HG02588 (cell line): ENCODE measurements around the gene ATP5IF1.
A peak's percentile ranks its signal among the peaks of the same experiment; 100 is the strongest.

Experiments
- ATAC-seq: cut with Tn5 transposase; IDR thresholded peaks from one replicate; pipeline ENCODE4 v1.9.1; 2021; ENCODE audit warnings: mild to moderate bottlenecking, moderate library complexity; ENCODE audit not compliant: unreplicated experiment

ATP5IF1 gene

GRCh38 chr1:28236656-28237322 is 865 bp downstream of the ATP5IF1 start:
- ATAC-seq: no peak

- no peak for ATAC-seq
Measured at GRCh38 chr1:28239004-28239403, 3.1 kb downstream of the ATP5IF1 start.

- ATAC-seq: no peak
Measured at GRCh38 chr1:28240024-28240423, 4.1 kb downstream of the ATP5IF1 start.

GRCh38 chr1:28241638-28242241 is 5.8 kb downstream of the ATP5IF1 start:
- ATAC-seq: no peak

- ATAC-seq: no peak
Measured at GRCh38 chr1:28243685-28244311, 7.9 kb downstream of the ATP5IF1 start.

- ATAC-seq: no peak
Measured at GRCh38 chr1:28244549-28245251, 8.8 kb downstream of the ATP5IF1 start.

GRCh38 chr1:28246427-28246832 is 10.5 kb downstream of the ATP5IF1 start:
- no peak for ATAC-seq

- ATAC-seq: no peak
Measured at GRCh38 chr1:28247612-28248272, 11.8 kb downstream of the ATP5IF1 start.

- no peak for ATAC-seq
Measured at GRCh38 chr1:28248273-28249012, 12.5 kb downstream of the ATP5IF1 start.

- ATAC-seq: no peak
Measured at GRCh38 chr1:28249013-28249865, 13.3 kb downstream of the ATP5IF1 start.

GRCh38 chr1:28249866-28250295 is 14.0 kb downstream of the ATP5IF1 start:
- ATAC-seq: no peak

- no peak for ATAC-seq
Measured at GRCh38 chr1:28256197-28256827, 20.4 kb downstream of the ATP5IF1 start.

- ATAC-seq: no peak
Measured at GRCh38 chr1:28257736-28258135, 21.8 kb downstream of the ATP5IF1 start.

- no peak for ATAC-seq
Measured at GRCh38 chr1:28258628-28259251, 22.8 kb downstream of the ATP5IF1 start.

- peak; percentile 87 for ATAC-seq
Measured at GRCh38 chr1:28259252-28259933, 23.5 kb downstream of the ATP5IF1 start, which contains the start of gene SESN2. SESN2 (plus strand) TSS chr1:28259518; CDS start chr1:28259848, 330 bp downstream.

GRCh38 chr1:28259934-28260802 is 24.2 kb downstream of the ATP5IF1 start:
- no peak for ATAC-seq

GRCh38 chr1:28260803-28261174 is 24.9 kb downstream of the ATP5IF1 start:
- no peak for ATAC-seq
